Measurements from ENCODE around the gene ATXN10.
"Not testable (repeated sequence)": the region's sequence is repeated elsewhere in the genome, so short reads cannot be mapped to it uniquely, and the experiment has no call there.

ATXN10 gene

GRCh38 chr22:45692549-45692948 lies 20.9 kb downstream of the ATXN10 start:
- Mint-ChIP-seq H3K9me3 (no peaks in the 10 kb centered on the region), H3K27me3 (no peaks in the 10 kb centered on the region), H3K4me3 (no peak overlapping the region), H3K36me3 (ENCODE audit: low read depth) (peaks cover 55% of the 10 kb centered on the region), H3K4me1 (ENCODE audit: low read depth) (peaks cover 19% of the 10 kb centered on the region), H3K27ac (no peak overlapping the region)
- intact Hi-C loops (cut with micrococcal nuclease) = no loop called here

GRCh38 chr22:45693835-45694234 lies 22.2 kb downstream of the ATXN10 start:
- Mint-ChIP-seq H3K27ac (no peak overlapping the region), H3K4me3 (no peak overlapping the region), H3K36me3 (ENCODE audit: low read depth) (peaks cover 68% of the 10 kb centered on the region), H3K27me3 (no peaks in the 10 kb centered on the region), H3K4me1 (ENCODE audit: low read depth) (peaks cover 11% of the 10 kb centered on the region), H3K9me3 (no peaks in the 10 kb centered on the region)
- intact Hi-C loops (cut with micrococcal nuclease) = no loop called here

- H3K4me1 Mint-ChIP-seq (ENCODE audit: low read depth) = peaks cover 9% of the 10 kb centered on the region
- H3K36me3 Mint-ChIP-seq (ENCODE audit: low read depth) = peaks cover 75% of the 10 kb centered on the region
- H3K9me3 Mint-ChIP-seq = no peaks in the 10 kb centered on the region
- no peaks in the 10 kb centered on the region for H3K27me3 Mint-ChIP-seq
- intact Hi-C loops (cut with micrococcal nuclease) = no loop called here
- no peak overlapping the region for H3K4me3 Mint-ChIP-seq
- no peak overlapping the region for H3K27ac Mint-ChIP-seq
Observed at GRCh38 chr22:45696227-45696626, 24.6 kb downstream of the ATXN10 start.

- Mint-ChIP-seq H3K27me3 (no peaks in the 10 kb centered on the region), H3K36me3 (ENCODE audit: low read depth) (peaks cover 78% of the 10 kb centered on the region), H3K9me3 (no peaks in the 10 kb centered on the region), H3K27ac (no peak overlapping the region), H3K4me1 (ENCODE audit: low read depth) (peaks cover 9% of the 10 kb centered on the region), H3K4me3 (no peak overlapping the region)
- intact Hi-C loops (cut with micrococcal nuclease) = no loop called here
Observed at GRCh38 chr22:45698094-45698493, 26.5 kb downstream of the ATXN10 start.

GRCh38 chr22:45702981-45703380 lies 31.3 kb downstream of the ATXN10 start:
- H3K4me1 Mint-ChIP-seq (ENCODE audit: low read depth) = no peaks in the 10 kb centered on the region
- intact Hi-C loops (cut with micrococcal nuclease) = no loop called here
- no peak overlapping the region for H3K27ac Mint-ChIP-seq
- no peaks in the 10 kb centered on the region for H3K9me3 Mint-ChIP-seq
- no peaks in the 10 kb centered on the region for H3K27me3 Mint-ChIP-seq
- H3K4me3 Mint-ChIP-seq = no peak overlapping the region
- peaks cover 89% of the 10 kb centered on the region for H3K36me3 Mint-ChIP-seq (ENCODE audit: low read depth)

- no peaks in the 10 kb centered on the region for H3K9me3 Mint-ChIP-seq
- no peaks in the 10 kb centered on the region for H3K4me1 Mint-ChIP-seq (ENCODE audit: low read depth)
- H3K27me3 Mint-ChIP-seq = no peaks in the 10 kb centered on the region
- H3K4me3 Mint-ChIP-seq = no peak overlapping the region
- H3K36me3 Mint-ChIP-seq (ENCODE audit: low read depth) = peaks cover 89% of the 10 kb centered on the region
- no peak overlapping the region for H3K27ac Mint-ChIP-seq
- intact Hi-C loops (cut with micrococcal nuclease) = no loop called here
Observed at GRCh38 chr22:45703758-45704157, 32.1 kb downstream of the ATXN10 start.

- intact Hi-C loops (cut with micrococcal nuclease) = no loop called here
- H3K27me3 Mint-ChIP-seq = no peaks in the 10 kb centered on the region
- H3K4me3 Mint-ChIP-seq = no peak overlapping the region
- H3K4me1 Mint-ChIP-seq (ENCODE audit: low read depth) = no peaks in the 10 kb centered on the region
- H3K27ac Mint-ChIP-seq = no peak overlapping the region
- H3K9me3 Mint-ChIP-seq = no peaks in the 10 kb centered on the region
- H3K36me3 Mint-ChIP-seq (ENCODE audit: low read depth) = peaks cover 89% of the 10 kb centered on the region
Observed at GRCh38 chr22:45704648-45705047, 33.0 kb downstream of the ATXN10 start.

GRCh38 chr22:45707605-45708004 lies 36.0 kb downstream of the ATXN10 start:
- H3K36me3 Mint-ChIP-seq (ENCODE audit: low read depth) = peaks cover 88% of the 10 kb centered on the region
- peaks cover 5% of the 10 kb centered on the region for H3K4me1 Mint-ChIP-seq (ENCODE audit: low read depth)
- intact Hi-C loops (cut with micrococcal nuclease) = no loop called here

GRCh38 chr22:45708145-45708544 lies 36.5 kb downstream of the ATXN10 start:
- H3K27ac Mint-ChIP-seq = no peak overlapping the region
- H3K36me3 Mint-ChIP-seq (ENCODE audit: low read depth) = peaks cover 86% of the 10 kb centered on the region
- no peak overlapping the region for H3K4me3 Mint-ChIP-seq
- no peaks in the 10 kb centered on the region for H3K27me3 Mint-ChIP-seq
- intact Hi-C loops (cut with micrococcal nuclease) = no loop called here
- peaks cover 5% of the 10 kb centered on the region for H3K4me1 Mint-ChIP-seq (ENCODE audit: low read depth)
- no peaks in the 10 kb centered on the region for H3K9me3 Mint-ChIP-seq

More at GRCh38 chr22:45707605-45708004, 36.0 kb downstream of the ATXN10 start:
- Mint-ChIP-seq H3K4me3 (no peak overlapping the region), H3K27ac (no peak overlapping the region), H3K27me3 (no peaks in the 10 kb centered on the region), H3K9me3 (no peaks in the 10 kb centered on the region)

- Mint-ChIP-seq H3K4me3 (no peak overlapping the region), H3K27ac (no peak overlapping the region), H3K4me1 (ENCODE audit: low read depth) (peaks cover 5% of the 10 kb centered on the region), H3K9me3 (no peaks in the 10 kb centered on the region), H3K36me3 (ENCODE audit: low read depth) (peaks cover 86% of the 10 kb centered on the region), H3K27me3 (no peaks in the 10 kb centered on the region)
- intact Hi-C loops (cut with micrococcal nuclease) = no loop called here
Observed at GRCh38 chr22:45709060-45709739, 37.6 kb downstream of the ATXN10 start.

- H3K36me3 Mint-ChIP-seq (ENCODE audit: low read depth) = peaks cover 85% of the 10 kb centered on the region
- no peak overlapping the region for H3K4me3 Mint-ChIP-seq
Observed at GRCh38 chr22:45709866-45710265, 38.2 kb downstream of the ATXN10 start.

GRCh38 chr22:45710469-45710868 lies 38.8 kb downstream of the ATXN10 start:
- Mint-ChIP-seq H3K36me3 (ENCODE audit: low read depth) (peaks cover 83% of the 10 kb centered on the region), H3K4me1 (ENCODE audit: low read depth) (peaks cover 5% of the 10 kb centered on the region), H3K4me3 (no peak overlapping the region), H3K27ac (no peak overlapping the region), H3K9me3 (no peaks in the 10 kb centered on the region), H3K27me3 (no peaks in the 10 kb centered on the region)
- intact Hi-C loops (cut with micrococcal nuclease) = no loop called here

More at GRCh38 chr22:45709866-45710265, 38.2 kb downstream of the ATXN10 start:
- intact Hi-C loops (cut with micrococcal nuclease) = no loop called here
- H3K4me1 Mint-ChIP-seq (ENCODE audit: low read depth) = peaks cover 5% of the 10 kb centered on the region
- no peak overlapping the region for H3K27ac Mint-ChIP-seq
- no peaks in the 10 kb centered on the region for H3K9me3 Mint-ChIP-seq
- no peaks in the 10 kb centered on the region for H3K27me3 Mint-ChIP-seq

- peaks cover 77% of the 10 kb centered on the region for H3K36me3 Mint-ChIP-seq (ENCODE audit: low read depth)
- H3K4me3 Mint-ChIP-seq; intact Hi-C loops (cut with micrococcal nuclease); H3K9me3 Mint-ChIP-seq; H3K27me3 Mint-ChIP-seq; H3K4me1 Mint-ChIP-seq (ENCODE audit: low read depth); H3K27ac Mint-ChIP-seq: not testable (repeated sequence)
Observed at GRCh38 chr22:45714390-45714789, 42.8 kb downstream of the ATXN10 start.

GRCh38 chr22:45717789-45718188 lies 46.2 kb downstream of the ATXN10 start:
- Mint-ChIP-seq H3K4me3 (no peak overlapping the region), H3K4me1 (ENCODE audit: low read depth) (no peaks in the 10 kb centered on the region), H3K27me3 (no peaks in the 10 kb centered on the region), H3K9me3 (no peaks in the 10 kb centered on the region), H3K27ac (no peak overlapping the region), H3K36me3 (ENCODE audit: low read depth) (peaks cover 85% of the 10 kb centered on the region)
- intact Hi-C loops (cut with micrococcal nuclease) = no loop called here

- intact Hi-C loops (cut with micrococcal nuclease) = no loop called here
- no peak overlapping the region for H3K4me3 Mint-ChIP-seq
- H3K36me3 Mint-ChIP-seq (ENCODE audit: low read depth) = peaks cover 85% of the 10 kb centered on the region
- H3K4me1 Mint-ChIP-seq (ENCODE audit: low read depth) = no peaks in the 10 kb centered on the region
- no peak overlapping the region for H3K27ac Mint-ChIP-seq
- H3K9me3 Mint-ChIP-seq = no peaks in the 10 kb centered on the region
- no peaks in the 10 kb centered on the region for H3K27me3 Mint-ChIP-seq
Observed at GRCh38 chr22:45718391-45718790, 46.8 kb downstream of the ATXN10 start.

Measured in dendritic cell treated with granulocyte-macrophage colony-stimulating factor and Interleukin-4, amounts not matched to agents 40 ng/mL and 50 ng/mL, for 4 days (primary cell).